ENCODE results near the gene ABCC11.
A peak's percentile ranks its signal among the peaks of the same experiment; 100 is the strongest.
"Not testable (repeated sequence)": the region's sequence is repeated elsewhere in the genome, so short reads cannot be mapped to it uniquely, and the experiment has no call there.

Gene ABCC11

DNA sequence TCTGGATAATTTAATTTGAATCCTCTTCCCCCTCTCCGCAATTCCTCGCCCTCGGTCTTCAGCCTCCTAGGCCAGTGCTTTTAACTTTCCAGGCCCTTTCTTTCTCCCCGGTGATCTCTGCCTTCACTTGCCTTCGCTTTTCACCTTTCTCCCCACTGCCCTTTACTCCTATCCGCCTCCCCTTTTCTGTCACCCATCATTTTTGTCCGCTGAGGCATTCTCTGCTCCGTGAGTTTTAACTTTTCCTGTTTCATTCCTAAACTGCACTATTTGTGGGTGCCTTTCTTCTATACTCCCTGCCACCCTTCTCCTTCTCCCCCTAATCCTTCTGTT lies 2.5 kb downstream of the ABCC11 start:
- DNase-seq: no peak

DNA sequence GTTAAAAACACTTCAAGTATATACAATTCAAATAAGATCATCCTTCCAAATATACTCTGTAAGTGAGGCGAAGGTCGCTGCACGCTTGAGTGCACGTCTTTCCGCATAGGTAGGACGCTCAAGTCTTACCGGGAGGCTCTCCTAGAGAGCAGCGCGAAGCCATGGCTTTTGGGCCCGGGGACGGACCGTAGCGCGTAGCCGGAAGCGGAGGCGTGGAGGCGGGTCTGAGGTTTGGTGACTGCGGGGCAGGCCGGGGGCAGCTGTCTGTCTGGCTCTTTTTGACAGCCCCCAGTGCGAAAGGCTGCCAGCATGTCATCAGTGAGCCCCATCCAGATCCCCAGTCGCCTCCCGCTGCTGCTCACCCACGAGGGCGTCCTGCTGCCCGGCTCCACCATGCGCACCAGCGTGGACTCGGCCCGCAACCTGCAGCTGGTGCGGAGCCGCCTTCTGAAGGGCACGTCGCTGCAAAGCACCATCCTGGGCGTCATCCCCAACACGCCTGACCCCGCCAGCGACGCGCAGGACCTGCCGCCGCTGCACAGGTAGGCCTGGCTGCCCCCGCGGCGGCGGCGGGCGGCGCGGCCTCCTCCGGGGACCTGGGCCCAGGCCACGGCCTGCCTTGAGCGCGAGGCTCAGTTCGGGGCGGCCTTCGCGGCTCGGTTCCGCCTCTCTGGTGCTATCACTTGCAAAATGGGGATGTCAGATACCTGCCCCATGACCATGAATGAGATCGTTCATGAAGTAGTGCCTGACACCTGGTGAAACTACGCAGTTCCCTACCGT lies 3.1 kb downstream of the ABCC11 start, which contains the start of gene LONP2:
LONP2 (plus strand) TSS at position 221 of the 783 bp plus-strand sequence; CDS start at position 310, 89 bp downstream.
- DNase-seq: peak; percentile 93

DNA sequence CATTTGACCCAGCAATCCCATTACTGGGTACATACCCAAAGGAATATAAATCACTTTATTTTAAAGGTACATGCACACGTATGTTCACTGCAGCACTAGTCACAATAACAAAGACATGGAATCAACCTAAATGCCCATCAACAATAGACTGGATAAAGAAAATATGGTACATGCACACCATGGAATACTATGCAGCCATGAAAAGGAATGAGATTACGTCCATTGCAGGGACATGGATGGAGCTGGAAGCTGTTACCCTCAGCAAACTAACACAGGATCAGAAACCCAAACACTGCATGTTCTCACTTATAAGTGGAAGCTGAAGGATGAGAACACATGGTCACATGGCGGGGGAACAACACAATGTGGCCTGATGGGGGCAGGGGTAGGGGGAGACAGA lies 7.2 kb downstream of the ABCC11 start:
- not testable (repeated sequence) for DNase-seq

DNA sequence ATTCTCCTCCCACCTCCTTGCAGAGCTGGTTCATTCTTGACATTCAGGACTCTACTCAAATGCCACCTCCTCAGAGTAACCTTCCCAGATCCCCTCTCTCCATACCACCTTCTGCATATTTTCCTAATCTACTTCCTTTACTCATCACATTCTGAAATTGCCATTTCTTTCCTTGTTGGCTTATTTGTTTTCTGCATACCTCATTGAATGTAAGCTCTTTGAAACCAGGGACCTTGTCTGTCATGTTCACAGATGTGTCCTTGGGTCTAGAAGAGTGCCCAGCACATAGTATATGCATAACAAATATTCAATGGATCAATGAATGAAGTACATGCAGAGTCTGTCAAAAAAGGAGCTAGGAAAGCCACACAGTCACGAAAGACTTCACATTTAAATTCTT lies 11.1 kb downstream of the ABCC11 start:
- DNase-seq: no peak

DNA sequence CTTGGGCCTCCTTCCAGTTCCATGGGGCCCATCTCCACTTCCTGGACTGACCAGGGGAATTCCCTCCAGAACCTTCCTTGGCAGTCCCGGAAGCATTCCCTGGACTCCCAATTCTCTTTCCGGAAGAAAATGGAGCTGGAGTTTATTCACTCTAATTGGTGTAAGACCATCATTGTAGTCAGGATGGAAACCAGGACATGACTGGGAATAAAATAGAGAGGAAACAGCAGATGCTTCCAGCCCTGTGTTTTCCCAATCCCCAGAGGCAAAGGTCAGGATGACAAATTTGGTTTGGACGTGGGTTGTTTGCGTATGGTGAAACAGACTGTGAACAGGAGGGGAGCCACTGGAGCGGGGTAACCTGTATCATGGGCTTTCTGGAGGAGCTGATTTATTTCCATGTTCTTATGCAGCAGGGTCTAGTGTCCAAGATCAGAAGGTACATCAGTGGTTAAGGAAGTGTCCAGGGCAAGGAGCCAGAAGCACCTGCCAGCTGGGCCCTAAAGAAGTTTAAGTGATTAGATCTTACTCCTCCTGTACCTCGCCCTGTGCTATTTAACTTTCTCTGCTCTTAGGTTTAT lies 11.7 kb downstream of the ABCC11 start:
- no peak for DNase-seq

DNA sequence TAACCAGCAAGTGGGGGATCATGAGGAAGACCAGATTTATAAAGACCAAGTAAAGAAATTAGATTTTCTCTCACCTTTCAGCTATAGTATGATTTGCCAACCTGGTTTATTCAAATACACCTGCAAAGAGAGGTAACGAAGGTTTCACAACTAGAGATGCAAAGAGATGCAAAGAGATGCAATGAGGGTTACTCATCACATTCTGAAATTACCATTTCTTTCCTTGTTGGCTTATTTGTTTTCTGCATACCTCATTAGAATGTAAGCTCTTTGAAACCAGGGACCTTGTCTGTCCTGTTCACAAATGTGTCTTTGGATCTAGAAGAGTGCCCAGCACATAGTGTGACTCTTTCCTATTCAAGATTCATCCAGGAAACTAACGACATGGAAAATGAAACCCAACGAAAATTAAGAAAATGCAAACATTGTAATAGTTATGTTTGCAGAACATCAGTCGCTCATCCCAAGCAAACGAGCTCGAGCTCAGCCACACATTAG lies 12.2 kb downstream of the ABCC11 start:
- DNase-seq: no peak

DNA sequence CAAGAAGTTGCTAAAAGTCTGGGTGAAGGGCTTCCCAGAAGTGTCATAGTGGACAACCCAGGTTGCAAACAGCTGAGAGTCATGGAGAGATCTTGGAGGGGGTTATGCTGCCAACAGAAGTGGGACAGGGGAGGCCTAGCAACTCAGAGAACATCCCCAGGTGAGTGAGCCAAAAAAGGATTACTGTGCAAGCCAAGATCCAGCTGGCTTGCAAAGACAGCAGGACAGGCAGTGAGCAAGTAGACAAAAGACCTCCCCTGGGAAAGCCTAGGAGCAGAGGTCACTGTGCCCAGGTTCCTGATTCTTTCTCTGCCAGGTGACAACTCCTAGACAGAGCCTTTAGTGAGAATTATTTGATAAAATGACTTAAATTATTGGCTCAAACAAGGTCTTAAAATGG lies 12.7 kb downstream of the ABCC11 start:
- no peak for DNase-seq

DNA sequence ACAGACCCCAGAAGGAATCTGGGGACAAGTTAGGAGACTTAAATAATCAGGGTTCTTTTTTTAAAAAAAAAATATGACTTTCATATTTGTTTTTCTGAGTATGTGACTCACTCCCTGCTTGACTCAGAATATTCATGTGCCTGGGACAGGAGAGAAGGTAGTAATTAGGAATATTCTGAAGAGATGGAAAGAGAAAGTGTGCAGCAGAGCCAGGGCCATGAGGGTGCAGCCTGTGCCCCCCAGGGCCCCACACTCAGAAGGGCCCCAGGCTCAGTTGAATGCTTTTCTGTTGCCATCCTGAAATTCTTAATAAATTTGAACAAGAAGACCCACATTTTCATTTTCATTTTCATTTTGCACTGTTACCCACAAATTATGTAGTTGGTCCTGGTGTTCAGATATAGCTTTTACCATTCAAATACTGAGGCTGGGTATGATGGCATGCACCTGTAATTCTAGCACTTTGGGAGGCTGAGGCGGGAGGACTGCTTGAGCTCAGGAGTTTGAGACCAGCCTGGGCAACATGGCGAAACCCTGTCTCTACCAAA lies 14.8 kb downstream of the ABCC11 start:
- DNase-seq: peak; percentile 20

DNA sequence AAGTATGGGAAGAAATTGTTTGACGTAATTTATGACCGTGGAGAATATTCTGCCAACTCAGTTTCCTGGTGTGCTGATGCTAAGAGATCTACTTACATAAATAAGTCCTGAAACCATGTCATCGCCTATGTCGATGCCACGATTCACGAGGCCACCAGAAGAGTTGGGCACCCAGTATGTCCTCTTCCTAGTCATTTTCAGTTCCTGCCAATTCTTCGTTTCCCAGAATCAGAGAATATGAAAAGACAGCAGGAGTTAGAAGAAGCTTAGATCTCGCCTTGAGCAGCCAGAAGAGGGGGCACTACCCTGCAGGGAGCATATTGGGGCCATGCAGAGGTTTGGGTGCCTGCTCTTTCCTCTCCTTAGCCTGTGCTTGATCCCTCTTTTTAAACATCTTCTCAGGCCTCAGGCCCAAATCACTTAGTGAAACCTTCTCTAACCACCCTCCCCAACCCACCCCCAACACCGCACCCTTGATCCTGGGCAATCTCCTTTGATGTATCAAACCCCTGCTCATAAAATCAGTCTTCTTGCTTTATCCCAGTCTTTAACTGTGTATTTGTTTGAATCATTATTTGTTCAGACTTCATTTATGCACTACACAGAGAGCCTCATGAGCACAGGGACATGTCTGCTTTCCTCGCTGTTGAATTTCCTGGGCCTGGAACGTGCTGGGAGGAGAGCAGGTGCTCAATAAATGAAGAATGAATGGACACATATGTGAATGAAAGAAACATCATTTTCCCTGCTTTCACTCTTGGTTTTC lies 15.4 kb downstream of the ABCC11 start:
- DNase-seq: peak; percentile 23

DNA sequence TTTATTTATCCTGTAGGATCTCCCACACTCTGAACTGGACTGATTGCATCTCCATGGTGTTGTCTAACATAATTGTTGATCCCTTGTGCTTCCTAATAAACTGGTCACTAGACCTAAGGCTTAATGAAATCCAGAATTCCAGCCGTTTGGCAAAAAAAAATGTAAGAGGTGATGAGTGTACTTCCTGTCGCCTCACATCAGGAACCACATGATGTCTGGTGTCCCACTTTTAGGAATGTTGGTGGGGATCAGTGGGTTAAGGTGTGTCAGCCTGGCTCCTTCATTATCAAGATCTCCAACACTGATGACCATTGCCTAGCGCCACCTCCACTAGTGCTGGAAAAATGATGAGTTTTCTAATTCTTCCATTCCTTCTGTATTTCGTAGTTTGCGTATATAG lies 21.9 kb downstream of the ABCC11 start:
- no peak for DNase-seq

DNA sequence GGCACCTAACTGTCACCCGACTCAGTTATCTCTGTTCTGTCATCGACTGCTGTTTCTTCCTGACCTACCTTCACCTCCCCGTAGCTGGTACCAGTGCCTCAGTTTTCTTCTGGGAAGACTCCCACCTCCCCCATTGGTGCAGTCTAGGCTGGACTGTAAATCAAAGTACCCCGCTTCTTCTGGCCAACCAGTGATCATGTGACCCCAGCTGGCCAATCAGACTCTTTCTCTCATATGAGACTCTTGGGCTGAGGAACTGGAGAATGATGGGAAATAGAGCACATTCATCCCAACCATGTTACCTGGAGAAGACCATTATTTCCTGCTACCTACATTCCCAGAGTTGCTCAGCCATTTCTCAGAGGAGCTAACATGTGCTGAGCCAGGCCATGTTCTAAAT lies 23.8 kb downstream of the ABCC11 start:
- DNase-seq: no peak

DNA sequence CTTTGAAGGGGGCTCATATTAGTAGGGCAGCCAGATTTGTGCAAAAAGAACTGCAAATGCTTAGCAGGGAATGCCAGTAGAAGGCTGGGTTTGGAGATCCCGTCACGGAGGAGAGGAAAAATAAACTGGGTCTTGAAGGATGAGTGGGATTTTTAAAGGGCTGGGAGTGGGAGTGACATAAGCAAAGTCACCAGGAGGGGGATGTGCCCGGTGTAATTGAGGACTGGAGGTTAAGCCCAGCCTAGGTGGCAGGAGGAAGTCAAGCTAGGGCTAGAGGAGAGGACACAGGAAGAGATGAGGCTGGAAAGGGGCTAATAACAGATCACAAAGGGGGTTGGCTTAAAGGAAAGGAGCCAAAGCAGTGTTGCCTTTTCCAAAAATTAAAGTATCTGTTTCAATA lies 26.4 kb downstream of the ABCC11 start:
- no peak for DNase-seq

DNA sequence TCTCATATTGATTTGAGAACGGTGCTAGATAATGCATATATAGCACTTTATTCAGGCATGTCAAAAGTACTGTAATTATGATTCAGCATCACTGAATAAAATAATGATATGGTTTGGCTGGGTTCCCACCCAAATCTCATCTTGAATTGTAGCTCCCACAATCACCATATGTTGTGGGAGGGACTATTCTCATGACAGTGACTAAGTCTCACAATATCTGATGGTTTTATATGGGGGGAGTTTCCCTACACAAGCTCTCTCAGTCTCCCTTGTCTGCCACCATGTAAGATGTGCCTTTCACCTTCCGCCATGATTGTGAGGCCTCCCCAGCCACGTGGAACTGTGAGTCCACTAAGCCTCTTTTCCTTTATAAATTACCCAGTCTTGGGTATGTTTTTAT lies 28.9 kb downstream of the ABCC11 start:
- no peak for DNase-seq

DNA sequence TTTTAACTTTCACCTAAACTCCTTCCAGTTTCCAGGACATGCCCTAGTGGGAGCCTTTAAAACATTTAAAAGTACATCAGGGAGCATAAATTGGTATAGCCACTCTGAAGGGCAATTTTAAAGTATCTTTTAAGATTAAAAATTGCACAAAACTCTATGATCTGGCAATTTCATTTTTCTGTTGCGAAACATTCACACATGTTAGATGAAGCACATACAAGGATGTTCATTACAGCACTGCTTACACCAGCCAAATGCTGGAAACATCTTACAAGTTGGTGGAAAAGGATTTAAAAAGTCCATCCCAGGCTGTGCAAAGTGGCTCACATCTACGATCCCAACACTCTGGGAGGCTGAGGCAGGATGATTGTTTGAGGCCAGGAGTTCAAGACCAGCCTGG lies 29.6 kb downstream of the ABCC11 start:
- no peak for DNase-seq

DNA sequence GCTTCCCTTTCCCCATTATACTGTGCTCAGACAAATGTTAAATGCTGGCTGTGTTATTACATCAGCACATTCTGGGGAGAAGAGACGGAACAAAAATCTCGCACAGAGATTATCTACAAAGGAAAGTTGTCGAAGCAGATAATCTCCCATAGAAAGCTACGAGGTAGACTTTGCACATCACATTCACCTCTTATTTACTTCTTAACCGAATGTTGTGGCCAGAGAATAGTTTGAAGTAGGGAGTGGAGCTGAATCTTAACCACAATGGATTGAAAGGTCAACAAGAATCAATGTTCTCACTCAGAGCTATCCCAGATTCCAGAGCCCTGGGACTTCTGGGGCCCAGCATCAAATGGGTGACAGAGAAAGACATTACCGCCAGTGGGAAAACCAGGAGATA lies 31.6 kb downstream of the ABCC11 start:
- DNase-seq: no peak

DNA sequence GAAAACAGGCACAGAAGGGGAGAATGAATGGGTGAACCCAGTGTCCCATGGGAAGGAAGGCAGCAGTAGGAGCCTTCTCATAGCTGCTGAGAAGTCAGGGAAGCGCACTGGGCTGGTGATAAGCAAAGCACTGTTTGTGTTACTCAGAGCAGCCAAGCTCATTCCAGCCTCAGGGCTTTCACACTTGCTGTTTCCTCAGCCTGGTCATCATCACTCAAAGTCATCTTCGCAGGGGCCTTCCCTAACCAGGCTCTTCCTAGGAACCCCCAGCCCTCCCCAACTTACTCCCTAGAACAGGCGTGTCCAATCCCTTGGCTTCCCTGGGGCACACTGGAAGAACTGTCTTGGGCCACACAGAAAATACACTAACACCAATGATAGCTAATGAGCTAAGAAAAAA lies 35.3 kb downstream of the ABCC11 start:
- DNase-seq: no peak

DNA sequence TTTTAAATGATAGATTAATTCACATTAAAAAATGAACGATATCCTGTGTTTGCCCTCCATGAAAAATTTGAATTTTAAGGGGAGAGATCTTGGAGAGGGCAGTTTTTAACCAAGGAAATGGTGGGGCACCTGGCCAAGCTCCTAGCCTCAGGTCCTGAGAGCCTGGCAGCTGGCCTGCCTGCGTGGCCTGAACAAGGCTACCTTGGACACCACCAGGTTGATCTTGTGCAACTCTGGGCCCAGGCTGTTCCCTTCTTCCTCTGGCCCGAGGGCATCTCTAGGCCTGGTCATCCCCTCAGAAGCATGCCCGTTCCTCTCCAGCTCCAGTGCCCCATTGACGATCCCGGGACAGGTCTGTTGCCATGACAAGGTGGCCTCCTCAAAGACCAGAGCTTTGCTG lies 36.6 kb downstream of the ABCC11 start:
- DNase-seq: no peak

DNA sequence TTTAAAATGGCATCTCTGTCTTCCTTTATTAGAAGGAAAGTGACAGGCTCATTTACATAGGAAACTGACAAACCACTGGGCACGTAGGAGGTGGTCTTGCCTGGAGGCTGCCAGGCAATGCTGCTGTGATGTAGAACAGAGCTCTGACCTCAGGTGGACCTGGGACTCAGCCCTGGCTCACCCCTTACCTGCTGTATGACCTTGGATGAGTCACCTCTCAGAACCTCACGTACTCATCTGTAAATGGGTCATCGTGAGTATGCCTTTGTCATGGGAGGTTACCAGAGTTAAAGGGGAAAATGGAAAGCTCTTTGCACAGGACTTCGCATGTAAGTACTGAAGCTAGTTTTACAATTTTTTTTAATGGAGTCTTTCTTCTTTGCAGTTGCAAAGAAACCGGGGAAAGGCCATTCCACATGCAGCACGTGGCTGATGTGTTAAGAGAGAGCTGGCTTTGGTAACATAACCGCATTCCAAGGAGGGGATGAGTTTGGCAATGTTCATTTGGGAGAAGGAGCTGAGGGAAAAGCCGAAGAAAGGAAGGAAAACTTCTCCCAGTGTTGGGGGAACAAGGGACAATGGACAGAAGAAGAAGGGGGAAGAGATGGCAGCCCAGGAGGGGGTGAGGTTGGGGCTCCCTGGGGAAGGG lies 40.6 kb downstream of the ABCC11 start:
- no peak for DNase-seq

DNA sequence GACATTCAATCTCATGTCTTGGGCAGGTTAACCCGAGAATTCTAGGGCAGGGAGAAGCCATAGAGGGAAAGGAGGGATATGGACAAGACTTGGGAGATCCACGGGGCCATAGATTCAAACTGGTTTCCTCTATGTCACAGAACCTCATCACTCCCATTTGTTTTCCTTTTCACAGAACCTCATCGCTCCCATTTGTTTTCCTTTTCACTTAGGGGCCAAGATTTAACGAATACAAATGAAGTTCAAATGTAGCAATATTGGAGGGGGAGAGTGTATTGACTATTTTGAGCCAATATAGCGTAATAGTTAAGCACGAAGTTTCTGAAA lies 42.6 kb downstream of the ABCC11 start:
- no peak for DNase-seq

DNA sequence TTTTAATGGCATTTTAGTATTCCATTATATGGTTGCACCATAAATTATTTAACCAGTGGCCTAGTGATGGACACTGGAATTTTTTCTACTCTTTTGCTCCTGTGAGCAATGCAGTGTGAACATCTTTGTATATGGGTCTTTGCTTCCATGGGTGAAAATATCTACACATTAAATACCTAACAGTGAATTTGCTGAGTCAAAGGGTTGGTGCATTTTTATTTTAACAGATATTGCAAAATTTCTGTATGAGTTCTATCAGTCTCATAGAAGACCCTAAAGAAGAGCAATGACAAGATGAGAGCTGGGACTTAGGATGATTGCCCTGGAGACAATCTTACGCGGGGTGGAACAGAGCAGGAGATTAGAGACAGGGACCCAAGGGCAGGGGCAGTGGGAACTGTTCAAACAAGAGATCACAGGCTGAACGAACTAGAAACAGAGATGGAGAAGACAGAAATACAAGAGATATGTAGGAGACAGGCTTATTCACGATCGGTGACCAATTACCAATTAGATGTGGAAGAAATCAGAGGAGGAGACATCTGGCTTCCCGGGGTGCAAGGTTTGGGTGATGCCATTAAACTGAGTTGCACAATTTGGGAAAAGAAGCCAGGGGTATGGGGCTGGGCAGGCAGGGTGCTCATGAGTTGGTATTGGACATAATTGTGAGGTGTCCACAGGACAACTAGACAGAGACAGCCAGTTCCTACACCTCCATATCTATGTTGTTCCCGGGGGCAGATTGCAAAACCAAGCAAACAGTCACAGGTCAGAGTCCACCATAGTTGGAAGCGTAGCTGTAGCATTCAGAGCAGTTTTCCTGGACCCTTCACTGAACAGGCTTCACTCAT lies 43.1 kb downstream of the ABCC11 start:
- DNase-seq: no peak

DNA sequence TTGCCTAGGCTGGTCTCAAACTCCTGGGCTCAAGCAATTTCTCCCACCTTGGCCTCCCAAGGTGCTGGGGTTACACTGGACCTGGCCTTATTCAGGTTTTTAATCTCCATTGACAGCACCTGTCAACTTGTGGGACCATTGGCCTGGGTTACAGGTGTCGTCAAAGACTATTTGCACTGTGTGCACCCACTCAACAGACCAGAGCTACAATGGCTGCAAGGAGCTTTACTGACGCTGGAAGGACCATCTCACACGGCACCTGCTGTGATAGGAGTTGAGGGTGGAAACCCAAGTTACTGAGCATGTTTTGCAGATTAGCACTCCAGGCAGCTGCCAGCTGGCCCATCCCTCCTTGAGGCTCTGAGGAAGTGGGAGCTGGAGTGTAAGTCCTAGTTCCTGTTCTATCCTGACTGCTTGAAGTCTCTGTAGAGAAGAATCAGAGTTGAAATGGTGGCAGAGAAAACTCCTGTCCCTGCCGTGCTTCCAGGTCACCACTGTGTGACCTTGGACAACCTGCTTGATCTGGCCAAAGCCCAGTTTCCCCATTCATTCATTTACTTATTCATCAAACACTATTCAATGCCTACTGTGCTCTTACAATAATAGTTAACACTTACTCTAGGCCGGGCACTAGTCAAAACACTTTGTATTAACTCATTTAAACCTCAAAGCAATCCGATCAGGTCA lies 45.7 kb downstream of the ABCC11 start:
- no peak for DNase-seq

DNA sequence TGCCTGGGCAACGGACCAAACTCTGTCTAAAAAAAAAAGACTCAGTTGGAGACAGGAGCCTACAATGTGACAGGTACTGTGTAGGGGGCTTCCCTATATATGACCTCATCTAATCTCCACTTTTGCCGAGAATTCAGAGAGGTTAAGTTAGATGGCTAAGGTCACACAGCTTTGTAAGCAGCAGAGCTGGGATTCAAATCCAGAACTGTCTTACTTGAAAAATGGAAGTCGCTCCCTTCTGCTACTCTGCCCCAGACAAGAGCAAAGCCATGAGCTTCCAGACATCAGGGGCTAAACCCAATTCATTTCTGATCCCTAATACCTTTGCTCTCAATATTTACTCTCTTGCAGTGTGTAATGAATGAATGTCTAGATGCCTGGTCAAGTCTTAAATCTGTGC lies 50.0 kb downstream of the ABCC11 start:
- DNase-seq: no peak

All from activated naive CD4-positive, alpha-beta T cell treated with anti-CD3 and anti-CD28 coated beads, Interleukin-2, amount 50 U/mL, for 16 hours (primary cell).